ENCODE data around the gene IL1A.
A peak's percentile ranks its signal among the peaks of the same experiment; 100 is the strongest.

Gene IL1A

GRCh38 chr2:112791019-112791418 is 6.7 kb upstream of the IL1A start:
- DNase-seq = no peak

GRCh38 chr2:112790305-112790704 is 6.0 kb upstream of the IL1A start:
- DNase-seq = no peak

GRCh38 chr2:112789186-112789585 is 4.9 kb upstream of the IL1A start:
- no peak for DNase-seq

- DNase-seq = no peak
These were observed 4.4 kb upstream of the IL1A start for GRCh38 chr2:112788653-112789052.

GRCh38 chr2:112787729-112788393 is 3.6 kb upstream of the IL1A start:
- no peak for DNase-seq

GRCh38 chr2:112787294-112787693 is 3.0 kb upstream of the IL1A start:
- DNase-seq = no peak

GRCh38 chr2:112783187-112783714 is 1.0 kb downstream of the IL1A start:
- DNase-seq = no peak

GRCh38 chr2:112782234-112782799 is 2.0 kb downstream of the IL1A start:
- DNase-seq = no peak

- DNase-seq = no peak
These were observed 4.7 kb downstream of the IL1A start for GRCh38 chr2:112779598-112779997.

GRCh38 chr2:112777036-112777435 is 7.3 kb downstream of the IL1A start:
- DNase-seq = no peak

GRCh38 chr2:112776113-112776512 is 8.2 kb downstream of the IL1A start:
- DNase-seq = no peak

GRCh38 chr2:112774536-112775285 is 9.6 kb downstream of the IL1A start:
- no peak for DNase-seq

- no peak for DNase-seq
These were observed 10.7 kb downstream of the IL1A start for GRCh38 chr2:112773556-112773955.

- DNase-seq = no peak
These were observed 11.3 kb downstream of the IL1A start for GRCh38 chr2:112772911-112773475.

GRCh38 chr2:112772322-112772721 is 12.0 kb downstream of the IL1A start:
- no peak for DNase-seq

GRCh38 chr2:112768432-112768831 is 15.9 kb downstream of the IL1A start:
- no peak for DNase-seq

GRCh38 chr2:112767693-112768330 is 16.5 kb downstream of the IL1A start:
- DNase-seq = no peak

- no peak for DNase-seq
These were observed 19.0 kb downstream of the IL1A start for GRCh38 chr2:112765251-112765650.

- peak; percentile 99 for DNase-seq
These were observed 19.9 kb downstream of the IL1A start, which contains the start of gene CKAP2L for GRCh38 chr2:112764071-112765044. Gene CKAP2L, minus strand, starts transcription at chr2:112764609. Its CDS starts 11 bp downstream, at chr2:112764598.

- no peak for DNase-seq
These were observed 22.0 kb downstream of the IL1A start for GRCh38 chr2:112762276-112762675.

- DNase-seq = no peak
These were observed 24.1 kb downstream of the IL1A start for GRCh38 chr2:112760149-112760548.

- no peak for DNase-seq
These were observed 25.6 kb downstream of the IL1A start for GRCh38 chr2:112758711-112759110.
